ENCODE measurements around the gene SMIM23.

GRCh38 chr5:171790408-171790807 is 4.8 kb downstream of the SMIM23 start:
- TF ChIP-seq MAX (IDR thresholded peaks at IDR 0.05): no peak
- no peak for TF ChIP-seq CHD2 (IDR thresholded peaks at IDR 0.05; ENCODE audit: low read length, partially characterized antibody)

Data from A549 (cell line).